Measurements from ENCODE around the gene SLC24A3.

Gene SLC24A3

GRCh38 chr20:19335916-19336315 lies 123.5 kb downstream of the SLC24A3 start:
- H3K4me3 ChIP-seq (ENCODE audit: low read depth, low read length): no peak overlapping the region
- no peak for TF ChIP-seq CTCF (IDR thresholded peaks at IDR 0.05; ENCODE audit: borderline replicate concordance, insufficient read depth, low read depth, low read length)

GRCh38 chr20:19336631-19337030 lies 124.2 kb downstream of the SLC24A3 start:
- no peak overlapping the region for H3K4me3 ChIP-seq (ENCODE audit: low read depth, low read length)
- TF ChIP-seq CTCF (IDR thresholded peaks at IDR 0.05; ENCODE audit: borderline replicate concordance, insufficient read depth, low read depth, low read length): no peak

- no peak overlapping the region for H3K4me3 ChIP-seq (ENCODE audit: low read depth, low read length)
- TF ChIP-seq CTCF (IDR thresholded peaks at IDR 0.05; ENCODE audit: borderline replicate concordance, insufficient read depth, low read depth, low read length): no peak
Observed at GRCh38 chr20:19338380-19338779, 125.9 kb downstream of the SLC24A3 start.

- no peak for TF ChIP-seq CTCF (IDR thresholded peaks at IDR 0.05; ENCODE audit: borderline replicate concordance, insufficient read depth, low read depth, low read length)
- no peak overlapping the region for H3K4me3 ChIP-seq (ENCODE audit: low read depth, low read length)
Observed at GRCh38 chr20:19338960-19339359, 126.5 kb downstream of the SLC24A3 start.

GRCh38 chr20:19341348-19342053 lies 129.1 kb downstream of the SLC24A3 start:
- TF ChIP-seq CTCF (IDR thresholded peaks at IDR 0.05; ENCODE audit: borderline replicate concordance, insufficient read depth, low read depth, low read length): no peak
- H3K4me3 ChIP-seq (ENCODE audit: low read depth, low read length): no peak overlapping the region

GRCh38 chr20:19344341-19344740 lies 131.9 kb downstream of the SLC24A3 start:
- no peak for TF ChIP-seq CTCF (IDR thresholded peaks at IDR 0.05; ENCODE audit: borderline replicate concordance, insufficient read depth, low read depth, low read length)
- H3K4me3 ChIP-seq (ENCODE audit: low read depth, low read length): no peak overlapping the region

GRCh38 chr20:19347943-19348456 lies 135.6 kb downstream of the SLC24A3 start:
- H3K4me3 ChIP-seq (ENCODE audit: low read depth, low read length): no peak overlapping the region
- no peak for TF ChIP-seq CTCF (IDR thresholded peaks at IDR 0.05; ENCODE audit: borderline replicate concordance, insufficient read depth, low read depth, low read length)
